ENCODE measurements around the gene NAXE.
"Not testable (repeated sequence)": the region's sequence is repeated elsewhere in the genome, so short reads cannot be mapped to it uniquely, and the experiment has no call there.

NAXE gene

DNA sequence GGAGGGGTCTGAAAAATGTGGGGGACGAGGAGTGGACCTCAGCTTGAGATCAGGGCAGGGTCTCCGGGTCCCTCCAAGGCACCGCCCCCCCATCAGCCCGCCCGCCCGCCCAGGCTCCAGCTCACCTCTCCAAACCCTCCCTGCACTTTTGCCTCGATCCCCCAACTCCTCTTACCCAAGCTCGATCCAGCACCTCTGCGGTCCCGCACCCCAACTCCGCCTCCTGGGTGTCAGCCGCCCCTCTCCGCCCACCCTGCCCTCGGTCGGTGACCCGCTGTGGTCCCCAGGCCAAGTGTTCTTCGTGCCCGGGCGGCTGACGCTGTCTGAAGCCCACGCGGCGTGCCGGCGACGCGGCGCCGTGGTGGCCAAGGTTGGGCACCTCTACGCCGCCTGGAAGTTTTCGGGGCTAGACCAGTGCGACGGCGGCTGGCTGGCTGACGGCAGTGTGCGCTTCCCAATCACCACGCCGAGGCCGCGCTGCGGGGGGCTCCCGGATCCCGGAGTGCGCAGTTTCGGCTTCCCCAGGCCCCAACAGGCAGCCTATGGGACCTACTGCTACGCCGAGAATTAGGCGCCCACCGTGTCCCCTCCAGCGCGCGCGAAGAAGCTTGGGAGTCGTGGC, 33.3 kb downstream of the NAXE start:
- TF ChIP-seq, protein P1, sequence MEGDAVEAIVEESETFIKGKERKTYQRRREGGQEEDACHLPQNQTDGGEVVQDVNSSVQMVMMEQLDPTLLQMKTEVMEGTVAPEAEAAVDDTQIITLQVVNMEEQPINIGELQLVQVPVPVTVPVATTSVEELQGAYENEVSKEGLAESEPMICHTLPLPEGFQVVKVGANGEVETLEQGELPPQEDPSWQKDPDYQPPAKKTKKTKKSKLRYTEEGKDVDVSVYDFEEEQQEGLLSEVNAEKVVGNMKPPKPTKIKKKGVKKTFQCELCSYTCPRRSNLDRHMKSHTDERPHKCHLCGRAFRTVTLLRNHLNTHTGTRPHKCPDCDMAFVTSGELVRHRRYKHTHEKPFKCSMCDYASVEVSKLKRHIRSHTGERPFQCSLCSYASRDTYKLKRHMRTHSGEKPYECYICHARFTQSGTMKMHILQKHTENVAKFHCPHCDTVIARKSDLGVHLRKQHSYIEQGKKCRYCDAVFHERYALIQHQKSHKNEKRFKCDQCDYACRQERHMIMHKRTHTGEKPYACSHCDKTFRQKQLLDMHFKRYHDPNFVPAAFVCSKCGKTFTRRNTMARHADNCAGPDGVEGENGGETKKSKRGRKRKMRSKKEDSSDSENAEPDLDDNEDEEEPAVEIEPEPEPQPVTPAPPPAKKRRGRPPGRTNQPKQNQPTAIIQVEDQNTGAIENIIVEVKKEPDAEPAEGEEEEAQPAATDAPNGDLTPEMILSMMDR (IDR thresholded peaks at IDR 0.05) = no peak
- TF ChIP-seq ZFX (IDR thresholded peaks at IDR 0.05; ENCODE audit: borderline replicate concordance) = no peak
- no peak overlapping the region for H3K27ac ChIP-seq

DNA sequence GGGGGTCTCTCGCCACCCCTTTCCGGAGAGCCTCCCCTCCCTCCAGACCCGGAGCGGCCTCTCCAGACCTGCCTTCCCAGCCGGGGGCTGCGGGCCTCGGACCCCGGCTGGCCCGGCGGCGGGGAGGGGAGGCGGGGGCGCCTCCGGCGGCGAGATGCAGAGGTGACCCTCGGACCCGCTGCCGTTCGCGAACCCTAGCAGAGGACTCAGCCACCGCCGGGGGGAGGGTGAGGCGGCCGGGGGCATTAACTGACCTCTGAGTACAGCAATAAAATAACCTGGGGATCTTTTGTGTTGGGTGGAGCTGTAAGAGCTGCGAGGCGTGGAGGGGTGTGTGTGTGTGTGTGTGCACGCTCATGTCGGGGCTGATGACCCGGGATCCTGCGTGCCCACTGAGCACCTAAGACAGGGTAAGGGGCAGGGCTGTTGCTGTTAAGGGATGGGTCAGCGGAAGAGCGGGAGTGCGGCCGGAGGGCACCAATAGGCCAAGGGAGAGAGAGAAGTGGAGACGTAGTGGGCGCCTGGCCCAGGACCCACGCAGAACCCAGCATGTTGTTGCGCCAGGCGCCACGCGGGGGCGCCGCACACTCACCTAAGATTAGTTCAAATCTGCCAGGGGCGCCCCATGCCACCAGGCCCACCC, 34.0 kb downstream of the NAXE start:
- no peak overlapping the region for H3K27ac ChIP-seq
- TF ChIP-seq, protein P1 (IDR thresholded peaks at IDR 0.05) = peak; percentile 99
- no peak for TF ChIP-seq ZFX (IDR thresholded peaks at IDR 0.05; ENCODE audit: borderline replicate concordance)

DNA sequence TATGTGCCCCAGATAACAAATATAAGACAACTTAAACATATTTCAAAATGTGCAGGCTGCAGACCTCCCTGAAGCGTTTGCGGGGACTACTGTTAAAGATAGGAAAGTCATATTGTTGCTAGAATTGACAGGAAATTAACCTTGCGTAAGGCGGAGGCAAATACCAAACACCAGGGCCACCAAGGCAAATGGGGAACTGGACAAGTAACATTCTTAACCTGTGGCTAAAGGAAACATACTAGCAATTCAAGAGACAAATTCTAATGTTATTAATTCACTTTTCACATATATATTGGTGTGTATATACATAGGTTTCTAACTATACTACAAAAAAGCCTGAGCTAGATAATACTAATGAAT, 34.5 kb downstream of the NAXE start:
- H3K27ac ChIP-seq = no peak overlapping the region
- TF ChIP-seq, protein P1 (IDR thresholded peaks at IDR 0.05) = peak; percentile 83
- TF ChIP-seq ZFX (IDR thresholded peaks at IDR 0.05; ENCODE audit: borderline replicate concordance) = no peak

DNA sequence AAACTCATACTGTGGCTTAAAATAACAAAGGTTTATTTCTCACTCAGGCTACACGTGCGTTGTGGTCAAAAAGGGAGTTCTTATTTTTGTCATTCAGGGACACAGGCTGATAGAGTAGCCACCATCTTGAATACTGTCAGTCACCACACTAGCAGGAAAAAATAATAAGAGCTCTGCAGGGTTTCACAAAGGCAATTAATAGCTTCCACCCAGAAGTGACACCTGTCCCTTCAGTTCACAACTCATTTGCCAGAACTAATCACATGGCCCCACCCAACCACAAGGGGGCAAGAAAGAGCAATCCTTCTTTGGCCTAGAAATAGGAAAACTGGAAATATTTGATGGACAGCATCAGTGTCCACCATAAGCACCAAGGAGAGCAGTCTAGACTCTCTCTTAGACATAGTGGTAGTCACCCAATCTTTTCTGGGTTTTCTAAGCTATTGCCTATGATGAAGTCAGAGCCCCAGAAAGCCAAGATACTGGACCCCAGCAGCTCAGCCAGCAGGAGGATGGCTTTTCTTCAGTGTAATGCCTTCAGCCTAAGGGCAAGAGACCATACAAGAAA, 35.8 kb downstream of the NAXE start:
- no peak for TF ChIP-seq ZFX (IDR thresholded peaks at IDR 0.05; ENCODE audit: borderline replicate concordance)
- TF ChIP-seq, protein P1 (IDR thresholded peaks at IDR 0.05) = peak; percentile 98
- H3K27ac ChIP-seq = no peak overlapping the region

DNA sequence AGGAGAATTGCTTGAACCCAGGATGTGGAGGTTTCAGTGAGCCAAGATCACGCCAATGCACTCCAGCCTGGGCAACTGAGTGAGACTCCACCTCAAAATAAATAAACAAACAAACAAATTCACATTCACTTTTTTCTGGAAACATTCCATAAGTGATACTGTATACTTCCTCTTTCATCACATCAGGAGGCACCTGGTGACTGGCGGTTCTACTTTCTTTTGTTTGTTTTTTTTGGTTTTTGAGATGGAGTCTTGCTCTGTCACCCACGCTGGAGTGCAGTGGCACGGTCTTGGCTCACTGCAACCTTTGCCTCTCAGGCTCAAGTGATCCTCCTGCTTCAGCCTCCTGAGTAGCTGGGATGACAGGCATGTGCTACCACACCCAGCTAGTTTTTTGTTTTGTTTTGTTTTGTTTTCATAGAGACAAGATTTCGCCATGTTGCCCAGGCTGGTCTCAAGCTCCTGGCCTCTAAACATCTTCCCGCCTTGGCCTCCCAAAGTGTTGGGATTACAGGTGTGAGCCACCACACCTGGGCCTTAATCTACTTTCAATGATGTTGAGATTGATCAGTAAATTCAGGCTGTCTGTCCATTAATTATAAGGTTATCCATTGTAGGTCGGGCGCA, 38.4 kb downstream of the NAXE start:
- H3K27ac ChIP-seq = no peak overlapping the region
- no peak for TF ChIP-seq ZFX (IDR thresholded peaks at IDR 0.05; ENCODE audit: borderline replicate concordance)
- TF ChIP-seq, protein P1 (IDR thresholded peaks at IDR 0.05) = no peak

DNA sequence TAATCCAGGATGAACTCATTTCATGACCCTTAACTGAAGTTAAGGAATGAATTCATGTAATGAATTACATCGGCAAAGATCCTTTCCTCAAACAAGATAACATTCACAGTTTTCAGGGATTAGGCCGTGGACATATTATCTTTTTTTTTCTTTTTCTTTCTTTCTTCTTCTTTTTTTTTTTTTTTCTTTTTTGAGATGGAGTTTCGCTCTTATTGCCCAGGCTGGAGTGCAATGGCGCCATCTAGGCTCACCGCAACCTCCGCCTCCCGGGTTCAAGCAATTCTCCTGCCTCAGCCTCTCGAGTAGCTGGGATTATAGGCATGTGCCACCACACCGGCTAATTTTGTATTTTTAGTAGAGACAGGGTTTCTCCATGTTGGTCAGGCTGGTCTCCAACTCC, 39.6 kb downstream of the NAXE start:
- TF ChIP-seq, protein P1 (IDR thresholded peaks at IDR 0.05) = peak; percentile 75

DNA sequence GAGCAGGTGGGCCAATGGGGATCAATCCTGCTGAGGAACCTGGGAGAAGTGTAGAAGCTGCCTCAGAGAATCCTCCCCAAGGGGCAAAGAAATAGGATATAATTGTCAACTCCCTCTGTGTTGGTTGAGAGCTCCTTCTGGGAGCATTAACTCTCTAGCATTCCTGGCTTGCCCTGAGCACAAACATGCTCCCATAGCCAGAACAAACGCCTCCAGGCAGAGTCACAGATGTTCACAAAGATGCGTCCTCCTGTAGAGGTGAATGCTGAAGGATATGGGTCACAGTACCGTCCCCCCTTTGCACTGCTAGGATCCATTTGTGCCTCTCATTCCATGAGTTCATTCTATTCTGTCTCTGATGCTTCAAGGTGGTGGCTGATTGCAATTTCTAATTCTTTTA, 40.8 kb downstream of the NAXE start:
- TF ChIP-seq ZFX (IDR thresholded peaks at IDR 0.05; ENCODE audit: borderline replicate concordance) = no peak
- TF ChIP-seq, protein P1 (IDR thresholded peaks at IDR 0.05) = no peak
- no peak overlapping the region for H3K27ac ChIP-seq

More for the DNA sequence above, 39.6 kb downstream of the NAXE start:
- H3K27ac ChIP-seq = not testable (repeated sequence)

Measured in 22Rv1 (cell line).